SK-N-SH (cell line): ENCODE results near the gene CRTC2.

ENCODE experiments used
- CTCF ChIP-seq: fragments of 200-600 bp; sonication (generic); IDR thresholded peaks from 2 replicates; pipeline ENCODE4 v1.6.1; 2017; ENCODE audit warnings: antibody characterized with exemption, mild to moderate bottlenecking, moderate library complexity
- ELF1 ChIP-seq: IDR thresholded peaks from 2 replicates; pipeline ENCODE4 v1.4.0; 2012
- POLR2AphosphoS5 ChIP-seq: IDR thresholded peaks from 2 replicates; pipeline ENCODE4 v1.6.1; 2012; ENCODE audit warnings: low read depth, low read length
- USF1 ChIP-seq: IDR thresholded peaks from 2 replicates; pipeline ENCODE4 v1.4.0; 2012; ENCODE audit warnings: low read depth, borderline replicate concordance
- TF ChIP-seq, protein P1 (sequence below): IDR thresholded peaks from 2 replicates; pipeline ENCODE4; 2012

DNA sequence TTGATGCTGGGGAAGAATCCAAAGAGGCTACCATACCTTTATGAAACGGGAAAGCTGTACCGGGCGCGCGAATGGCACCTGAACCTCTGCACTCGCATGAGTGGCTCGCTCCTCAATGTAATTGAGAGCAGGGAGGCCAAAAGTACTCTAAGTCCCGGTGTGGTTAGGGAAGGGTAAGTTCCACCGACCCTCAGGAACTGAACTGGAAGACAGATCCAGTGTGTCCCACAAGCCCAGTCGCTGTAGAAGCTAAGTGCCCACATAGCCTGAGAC, 36.7 kb downstream of the CRTC2 start:
- TF ChIP-seq, protein P1, sequence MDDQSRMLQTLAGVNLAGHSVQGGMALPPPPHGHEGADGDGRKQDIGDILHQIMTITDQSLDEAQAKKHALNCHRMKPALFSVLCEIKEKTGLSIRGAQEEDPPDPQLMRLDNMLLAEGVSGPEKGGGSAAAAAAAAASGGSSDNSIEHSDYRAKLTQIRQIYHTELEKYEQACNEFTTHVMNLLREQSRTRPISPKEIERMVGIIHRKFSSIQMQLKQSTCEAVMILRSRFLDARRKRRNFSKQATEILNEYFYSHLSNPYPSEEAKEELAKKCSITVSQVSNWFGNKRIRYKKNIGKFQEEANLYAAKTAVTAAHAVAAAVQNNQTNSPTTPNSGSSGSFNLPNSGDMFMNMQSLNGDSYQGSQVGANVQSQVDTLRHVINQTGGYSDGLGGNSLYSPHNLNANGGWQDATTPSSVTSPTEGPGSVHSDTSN = no peak
- no peak for TF ChIP-seq ELF1
- no peak for TF ChIP-seq POLR2AphosphoS5
- no peak for TF ChIP-seq CTCF
- TF ChIP-seq USF1 = no peak
